Fibroblast of skin of abdomen (primary cell): Measurements from ENCODE around the gene GXYLT1. TPM values are rescaled to one million over a fixed set of nuclear protein-coding genes. Genes with fewer than 3 reads are reported as not detected.
"Not testable (repeated sequence)": the region's sequence is repeated elsewhere in the genome, so short reads cannot be mapped to it uniquely, and the experiment has no call there.

Source experiments
- DNase-seq: peaks from one replicate; pipeline ENCODE4 v3.0.0-alpha.2; 2013
- polyA plus RNA-seq, 2 experiments: library from polyadenylated mRNA; unstranded; fragments of 120-200 nt; gene quantifications; one replicate each; pipeline ENCODE4 v1.2.1, GENCODE V29; 2013; ENCODE audit not compliant: insufficient read length in 2 of 2

Gene GXYLT1
- 13.4 TPM for polyA plus RNA-seq (2013, experiment 1 of 2; ENCODE audit: insufficient read length)
- 13.3 TPM for polyA plus RNA-seq (2013, experiment 2 of 2; ENCODE audit: insufficient read length)

GRCh38 chr12:42144408-42145196, at the start of gene GXYLT1:
Gene GXYLT1 (minus strand): TSS chr12:42144874. CDS start chr12:42144646, 228 bp downstream.
- DNase-seq: peak; percentile 95

DNA sequence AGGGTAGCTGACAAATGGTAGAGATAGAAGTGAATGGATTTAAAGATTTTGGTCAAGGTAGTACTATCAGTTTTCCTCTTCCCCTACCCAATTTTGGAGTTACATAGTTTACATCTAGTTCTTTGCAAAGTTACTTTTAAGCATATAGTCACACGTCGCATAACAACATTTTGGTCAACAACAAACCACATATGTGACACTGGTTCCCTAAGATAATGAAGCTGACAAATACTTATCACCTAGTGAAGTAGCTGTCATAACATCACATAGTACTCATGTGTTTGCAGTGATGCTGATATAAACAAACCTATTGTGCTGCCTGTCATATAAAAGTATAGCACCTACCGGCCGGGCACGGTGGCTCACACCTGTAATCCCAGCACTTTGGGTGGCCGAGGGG, 48.0 kb upstream of the GXYLT1 start:
- no peak for DNase-seq

- no peak for DNase-seq
These were observed 47.6 kb upstream of the GXYLT1 start for GRCh38 chr12:42192258-42192657.

GRCh38 chr12:42190376-42190775, 45.7 kb upstream of the GXYLT1 start:
- no peak for DNase-seq

DNA sequence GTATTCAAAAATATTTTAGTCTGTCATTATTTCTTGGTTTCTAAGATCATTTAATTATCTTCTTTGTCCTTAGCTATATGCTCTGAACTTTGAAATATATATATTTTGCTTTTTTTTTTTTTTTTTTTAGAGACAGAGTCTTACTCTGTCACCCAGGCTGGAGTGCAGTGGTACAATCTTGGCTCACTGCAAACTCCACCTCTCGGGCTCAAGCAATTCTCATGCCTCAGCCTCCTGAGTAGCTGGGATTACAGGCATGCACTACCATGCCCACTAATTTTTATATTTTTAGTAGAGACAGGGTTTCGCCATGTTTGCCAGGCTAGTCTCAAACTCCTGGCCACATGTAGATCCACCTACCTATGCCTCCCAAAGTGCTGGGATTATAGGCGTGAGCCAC, 43.6 kb upstream of the GXYLT1 start:
- not testable (repeated sequence) for DNase-seq

DNA sequence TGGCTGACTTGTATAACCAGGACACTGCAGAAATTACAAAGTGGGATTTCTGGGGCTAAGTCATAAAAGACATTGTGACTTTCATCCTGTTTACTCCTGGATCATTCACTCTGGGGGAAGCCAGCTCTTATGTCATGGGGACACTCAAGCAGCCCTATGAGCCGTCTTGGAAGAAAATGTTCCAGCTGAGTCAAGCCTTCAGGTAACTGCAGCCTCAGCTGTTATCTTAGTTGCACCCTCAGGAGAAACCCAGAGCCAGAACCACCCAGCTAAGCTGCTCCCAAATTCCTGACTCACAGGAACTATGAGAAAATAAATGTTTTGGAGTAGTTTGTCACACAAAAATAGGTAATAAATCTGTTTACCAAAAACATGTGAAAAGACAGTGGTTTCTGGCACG, 43.1 kb upstream of the GXYLT1 start:
- DNase-seq: no peak

DNA sequence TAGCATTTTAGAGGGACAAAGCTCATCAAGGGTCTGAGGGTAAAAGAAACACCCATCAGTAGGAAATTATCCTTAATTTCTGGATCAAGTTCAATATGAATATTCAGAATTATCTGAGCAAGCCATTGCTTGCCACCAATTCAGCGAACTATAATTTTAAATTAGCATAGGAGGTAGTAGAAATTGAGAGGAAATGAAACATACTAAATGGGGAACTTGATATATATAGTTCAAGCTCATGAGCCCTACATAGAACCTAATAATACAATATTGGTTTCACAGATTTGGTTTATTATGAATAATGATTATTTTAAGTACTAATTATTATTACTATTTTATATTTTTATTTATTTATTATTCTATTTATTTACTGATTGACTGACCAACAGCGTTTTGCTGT, 42.1 kb upstream of the GXYLT1 start:
- DNase-seq: no peak

- no peak for DNase-seq
These were observed 37.7 kb upstream of the GXYLT1 start for GRCh38 chr12:42182394-42182793.

DNA sequence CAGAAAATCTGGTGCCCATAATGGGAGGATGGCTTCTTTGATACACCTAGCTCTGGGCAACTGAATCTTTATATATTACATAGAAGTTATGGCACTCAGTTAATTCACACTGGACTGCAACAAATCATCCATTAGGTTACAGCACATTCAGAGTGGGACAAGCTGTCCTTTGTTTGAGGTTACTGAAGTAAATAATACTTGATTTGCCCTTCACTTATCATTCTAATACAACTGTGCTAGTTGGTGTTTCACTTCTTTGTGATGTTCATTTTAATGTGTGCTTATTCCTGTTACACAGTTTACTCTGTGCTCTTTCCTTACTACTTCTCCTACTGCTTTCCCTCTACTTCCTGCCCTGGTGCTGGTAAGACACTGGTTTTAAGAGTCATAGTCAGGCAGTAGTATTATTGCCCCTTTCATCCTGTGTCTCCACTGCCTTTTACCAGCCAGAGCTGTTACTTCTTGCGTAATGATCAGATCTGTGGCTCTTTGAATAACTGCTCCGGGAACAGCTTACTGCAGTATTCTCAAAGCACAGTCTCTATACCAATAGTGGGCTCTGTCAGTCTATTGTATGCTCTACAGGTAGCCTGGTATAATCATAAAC, 36.4 kb upstream of the GXYLT1 start:
- DNase-seq: peak; percentile 2

GRCh38 chr12:42178101-42178500, 33.4 kb upstream of the GXYLT1 start:
- no peak for DNase-seq

GRCh38 chr12:42174978-42175377, 30.3 kb upstream of the GXYLT1 start:
- no peak for DNase-seq

DNA sequence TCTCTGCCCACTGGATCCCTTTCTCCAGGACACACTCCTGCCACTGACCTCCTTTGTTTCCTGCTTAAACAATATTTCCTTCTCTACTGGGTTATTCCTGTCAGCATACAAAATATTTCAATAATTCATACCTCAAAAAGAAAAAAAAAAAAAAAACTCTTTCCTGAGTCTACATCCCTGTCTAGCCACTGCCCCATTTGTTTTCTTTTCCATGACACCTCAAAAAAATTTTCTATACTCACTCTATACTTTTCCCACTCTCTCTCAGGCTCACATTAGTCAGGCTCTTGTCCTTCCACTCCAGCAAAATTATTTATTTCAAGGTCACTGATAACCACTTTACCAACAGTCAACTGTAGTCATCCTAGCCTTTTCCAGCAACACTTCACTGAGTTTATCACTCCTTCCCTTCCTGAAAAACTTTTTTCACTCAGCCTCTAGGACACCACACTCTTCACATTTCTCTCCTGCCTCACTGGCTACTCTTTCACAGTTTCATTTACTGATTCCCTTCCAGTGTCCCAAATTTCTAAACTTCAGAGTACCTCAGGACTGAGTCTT, 29.4 kb upstream of the GXYLT1 start:
- DNase-seq: no peak

GRCh38 chr12:42172441-42173210, 28.0 kb upstream of the GXYLT1 start:
- DNase-seq: peak; percentile 67

GRCh38 chr12:42167711-42168110, 23.0 kb upstream of the GXYLT1 start:
- no peak for DNase-seq

DNA sequence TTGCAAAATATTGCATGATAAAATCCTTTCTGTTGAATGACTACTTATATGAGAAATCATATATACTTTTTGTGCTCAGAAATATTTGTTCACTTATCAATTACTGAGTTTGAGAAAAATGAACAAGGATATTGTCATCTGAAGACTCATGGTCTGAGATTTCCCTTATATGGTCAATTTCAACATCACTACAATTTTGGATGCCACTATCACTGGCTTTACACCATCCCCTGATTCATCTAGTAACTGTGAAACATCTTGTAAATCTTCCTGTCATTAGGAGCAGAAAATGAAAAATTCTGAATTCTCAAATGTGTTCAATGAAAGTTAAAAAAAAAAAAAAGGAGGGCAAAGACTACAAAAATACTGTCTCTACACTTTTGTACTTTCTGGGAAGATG, 21.8 kb upstream of the GXYLT1 start:
- DNase-seq: peak; percentile 86

DNA sequence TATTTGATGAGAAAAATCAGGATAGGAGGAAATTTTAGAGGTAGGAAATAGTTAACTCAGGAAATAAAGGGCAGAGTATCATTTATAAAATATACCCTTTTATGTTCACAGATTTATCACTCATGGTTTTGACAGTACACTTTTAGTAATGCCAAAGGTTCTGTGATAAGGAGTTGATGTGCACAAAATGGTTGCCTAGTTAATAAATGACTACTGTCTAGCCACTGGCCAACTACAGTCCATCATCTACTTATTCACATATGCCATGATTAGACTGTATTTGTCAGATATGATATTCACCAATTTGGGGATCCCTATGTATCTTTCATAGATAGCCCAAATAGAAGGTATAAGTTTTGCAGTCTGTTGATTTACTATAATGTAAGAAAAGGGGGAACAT, 19.2 kb upstream of the GXYLT1 start:
- no peak for DNase-seq

DNA sequence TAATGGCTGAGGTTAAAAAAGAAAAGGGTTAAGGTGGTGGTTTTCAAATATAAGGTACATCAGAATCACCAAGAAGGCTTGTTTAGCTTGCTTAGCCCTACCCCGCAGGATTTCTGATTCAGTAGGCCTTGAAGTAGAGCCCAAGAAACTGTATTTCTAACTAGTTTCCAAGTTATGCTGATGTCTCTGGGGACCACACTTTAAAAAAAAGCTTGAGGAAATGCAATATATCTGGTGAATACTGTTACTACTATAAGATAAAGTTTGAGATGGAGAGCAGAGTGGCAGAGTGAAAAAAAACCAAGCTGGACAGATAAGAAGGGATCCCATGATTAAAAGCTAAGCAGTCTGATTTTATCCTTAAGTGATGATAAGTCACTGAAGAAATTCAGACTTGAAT, 18.3 kb upstream of the GXYLT1 start:
- DNase-seq: no peak

DNA sequence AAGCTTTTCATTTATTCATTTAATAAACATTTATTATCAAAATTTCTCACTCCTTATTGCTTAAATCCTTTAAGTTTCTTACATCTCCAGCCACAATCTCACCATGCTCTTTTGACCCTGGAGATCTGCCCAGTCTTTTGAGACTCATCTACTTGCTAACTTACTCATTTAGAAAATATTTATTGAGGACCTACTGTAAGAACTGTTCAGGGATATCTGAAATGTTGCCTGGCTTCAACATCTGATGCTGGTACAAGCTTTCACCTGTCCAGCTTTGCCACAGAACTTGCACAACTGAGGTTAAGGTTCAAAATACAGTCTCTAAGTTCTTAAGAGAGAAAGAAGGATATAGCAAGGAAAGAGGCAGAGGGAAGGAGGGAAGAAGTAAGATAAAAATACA, 17.5 kb upstream of the GXYLT1 start:
- peak; percentile 46 for DNase-seq

DNA sequence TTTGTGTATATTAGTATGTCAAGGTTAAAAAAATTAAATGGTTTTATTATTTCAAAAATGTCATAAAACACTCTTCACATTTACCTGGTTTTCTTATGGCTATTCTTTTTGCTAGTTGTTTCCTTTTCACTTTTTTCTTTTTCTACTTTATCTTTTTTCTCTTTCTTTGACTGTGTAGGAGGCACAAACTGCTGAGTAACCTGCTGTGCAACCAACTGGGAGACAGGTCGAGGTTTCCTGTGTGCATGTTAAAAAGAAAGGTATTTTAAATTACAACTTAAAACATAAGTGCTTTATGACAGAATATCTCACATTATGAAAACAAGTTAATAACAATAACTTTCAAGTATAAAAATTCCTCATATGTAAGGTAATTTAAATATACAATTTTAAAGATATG, 16.9 kb upstream of the GXYLT1 start:
- DNase-seq: no peak

DNA sequence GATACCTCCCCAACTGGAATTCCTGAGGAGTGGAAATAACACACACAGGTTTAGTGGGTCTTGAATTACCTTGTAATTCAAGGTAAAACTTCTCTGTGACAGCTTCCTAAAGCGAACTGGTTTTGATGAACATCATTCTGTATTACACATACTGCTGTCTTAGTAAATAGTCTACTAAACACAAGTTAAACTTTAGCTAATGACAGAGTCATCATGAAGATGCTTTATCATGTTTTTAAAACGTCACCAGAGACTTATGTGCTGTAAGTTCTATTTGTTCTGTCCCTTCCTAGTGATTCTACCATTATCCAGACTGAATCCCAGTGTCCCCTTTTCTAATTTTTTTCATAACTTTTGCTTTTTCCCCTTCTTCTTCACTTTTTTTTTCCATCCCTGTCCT, 11.6 kb upstream of the GXYLT1 start:
- DNase-seq: no peak

DNA sequence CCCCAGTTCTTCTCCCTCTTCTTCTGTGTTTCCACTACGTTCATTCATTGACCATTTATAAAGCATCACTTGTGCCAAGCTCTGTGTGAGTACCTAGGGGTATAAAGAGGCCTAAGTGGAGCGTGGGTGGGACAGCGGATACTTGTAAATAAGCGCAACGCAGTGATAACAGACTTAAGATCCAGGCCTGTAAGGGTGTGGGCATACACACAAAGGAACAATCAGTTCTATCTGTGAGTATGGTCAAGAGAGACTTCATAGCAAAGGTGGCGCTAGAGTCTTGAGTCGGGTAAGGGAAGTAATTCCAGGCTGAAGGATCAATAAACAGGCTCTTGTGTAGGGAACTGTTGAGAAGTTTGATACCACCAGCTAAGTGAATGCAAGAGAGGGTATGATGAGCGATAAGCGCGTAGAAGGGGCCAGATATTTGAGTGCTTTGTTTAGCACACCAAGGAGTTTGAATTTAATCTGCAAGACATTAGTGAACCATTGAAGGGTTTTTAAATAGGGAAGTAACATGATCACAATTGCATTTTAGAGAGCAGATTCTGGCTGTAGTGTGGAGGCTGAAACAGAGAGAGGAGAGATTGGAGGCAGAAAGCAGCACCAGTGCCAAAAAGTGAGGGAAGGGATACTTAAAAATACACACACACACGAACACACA, 1.0 kb upstream of the GXYLT1 start:
- no peak for DNase-seq

DNA sequence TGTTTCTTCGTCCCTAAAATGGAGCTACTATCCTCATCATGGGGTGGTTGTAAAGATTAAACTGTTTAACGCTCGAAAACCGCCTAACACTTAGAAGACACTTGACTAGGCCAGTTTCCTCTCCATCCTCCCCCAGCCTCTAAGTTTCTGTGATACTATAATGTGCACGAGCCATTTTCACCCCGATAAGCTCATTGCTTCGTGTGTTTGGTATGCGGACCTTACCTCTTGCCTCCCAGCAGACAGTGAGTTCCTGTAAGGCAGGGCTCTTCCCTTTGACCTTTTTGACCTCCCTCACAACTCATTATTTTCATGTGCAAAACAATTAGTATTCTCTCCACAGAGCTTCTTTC, 499 bp upstream of the GXYLT1 start:
- DNase-seq: no peak

- DNase-seq: no peak
These were observed 591 bp downstream of the GXYLT1 start for GRCh38 chr12:42144158-42144407.
